ENCODE data around the gene BCAS3.

DNA sequence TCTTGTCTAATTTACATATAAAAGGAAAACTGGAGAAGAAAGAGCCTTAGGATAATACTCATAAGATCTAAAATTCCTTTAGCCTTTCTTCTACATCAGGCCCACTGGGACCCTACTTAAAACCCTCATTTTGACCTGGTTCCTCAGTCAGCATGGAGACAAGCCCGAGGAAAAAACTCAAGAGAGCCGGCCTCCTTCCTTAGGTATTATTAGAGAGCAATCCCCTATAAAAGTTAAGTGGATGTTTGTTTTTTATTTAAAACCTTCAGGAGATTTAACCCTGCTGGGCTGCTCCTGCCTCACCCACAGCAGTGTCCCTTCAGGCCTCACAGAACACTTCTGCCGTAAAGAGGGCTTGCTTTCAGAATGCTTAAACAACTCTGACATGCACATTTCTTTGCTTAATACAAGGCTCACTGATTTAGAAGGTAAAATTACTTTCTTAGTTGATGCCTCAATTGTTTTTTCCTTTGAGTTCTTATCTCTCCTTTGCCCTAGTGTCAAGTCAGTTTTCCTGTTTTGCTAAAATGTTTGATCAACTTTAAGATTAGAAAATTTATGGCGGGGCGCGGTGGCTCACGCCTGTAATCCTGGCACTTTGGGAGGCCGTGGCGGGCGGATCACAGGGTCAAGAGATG lies 576.4 kb downstream of the BCAS3 start:
- TF ChIP-seq ZFP30 (CRISPR knock-in tag; IDR thresholded peaks at IDR 0.05) (no peak), PATZ1 (CRISPR knock-in tag; IDR thresholded peaks at IDR 0.05; ENCODE audit: borderline replicate concordance) (no peak), ZFP3 (CRISPR knock-in tag; IDR thresholded peaks at IDR 0.05) (no peak)
- TF ChIP-seq, protein P1, sequence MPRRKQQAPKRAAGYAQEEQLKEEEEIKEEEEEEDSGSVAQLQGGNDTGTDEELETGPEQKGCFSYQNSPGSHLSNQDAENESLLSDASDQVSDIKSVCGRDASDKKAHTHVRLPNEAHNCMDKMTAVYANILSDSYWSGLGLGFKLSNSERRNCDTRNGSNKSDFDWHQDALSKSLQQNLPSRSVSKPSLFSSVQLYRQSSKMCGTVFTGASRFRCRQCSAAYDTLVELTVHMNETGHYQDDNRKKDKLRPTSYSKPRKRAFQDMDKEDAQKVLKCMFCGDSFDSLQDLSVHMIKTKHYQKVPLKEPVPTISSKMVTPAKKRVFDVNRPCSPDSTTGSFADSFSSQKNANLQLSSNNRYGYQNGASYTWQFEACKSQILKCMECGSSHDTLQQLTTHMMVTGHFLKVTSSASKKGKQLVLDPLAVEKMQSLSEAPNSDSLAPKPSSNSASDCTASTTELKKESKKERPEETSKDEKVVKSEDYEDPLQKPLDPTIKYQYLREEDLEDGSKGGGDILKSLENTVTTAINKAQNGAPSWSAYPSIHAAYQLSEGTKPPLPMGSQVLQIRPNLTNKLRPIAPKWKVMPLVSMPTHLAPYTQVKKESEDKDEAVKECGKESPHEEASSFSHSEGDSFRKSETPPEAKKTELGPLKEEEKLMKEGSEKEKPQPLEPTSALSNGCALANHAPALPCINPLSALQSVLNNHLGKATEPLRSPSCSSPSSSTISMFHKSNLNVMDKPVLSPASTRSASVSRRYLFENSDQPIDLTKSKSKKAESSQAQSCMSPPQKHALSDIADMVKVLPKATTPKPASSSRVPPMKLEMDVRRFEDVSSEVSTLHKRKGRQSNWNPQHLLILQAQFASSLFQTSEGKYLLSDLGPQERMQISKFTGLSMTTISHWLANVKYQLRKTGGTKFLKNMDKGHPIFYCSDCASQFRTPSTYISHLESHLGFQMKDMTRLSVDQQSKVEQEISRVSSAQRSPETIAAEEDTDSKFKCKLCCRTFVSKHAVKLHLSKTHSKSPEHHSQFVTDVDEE (CRISPR knock-in tag; IDR thresholded peaks at IDR 0.05) = no peak
